Prostate gland (tissue), 2 donors: ENCODE data around the gene ELFN1. TPM values are rescaled to one million over a fixed set of nuclear protein-coding genes. Genes with fewer than 3 reads are reported as not detected.

Experiments used
- DNase-seq: peaks from one replicate; pipeline ENCODE4 v3.0.0-alpha.2; 2019; ENCODE audit warnings: low spot score
- H3K27ac ChIP-seq, 2 donors: fragments of 200-600 bp; sonication (generic); 2 replicates each; pipeline ENCODE4 v1.5.1; 2017 to 2019
- H3K27me3 ChIP-seq: fragments of 200-600 bp; sonication (generic); replicated peaks from 2 replicates; pipeline ENCODE4 v1.5.1; 2019; ENCODE audit not compliant: insufficient read depth
- H3K36me3 ChIP-seq, 2 donors: fragments of 200-600 bp; sonication (generic); 1 replicate in 1 of 2; 2 replicates in 1 of 2; pipeline versions ENCODE4 v1.5.1 to v1.8.1; 2017 to 2019
- H3K4me1 ChIP-seq: fragments of 200-600 bp; sonication (generic); replicated peaks from 2 replicates; pipeline ENCODE4 v1.5.1; 2019
- H3K4me3 ChIP-seq, 2 donors: fragments of 200-600 bp; sonication (generic); 2 replicates each; pipeline ENCODE4 v1.5.1; 2017 to 2019
- H3K9me3 ChIP-seq: fragments of 200-600 bp; sonication (generic); 2 replicates; pipeline ENCODE4 v1.5.1; 2017
- CTCF ChIP-seq, 4 experiments: fragments of 200-600 bp in 2 of 4; fragments of 450-650 bp in 2 of 4; sonication (generic) in 2 of 4; IDR thresholded peaks; 1 replicate in 3 of 4; 2 replicates in 1 of 4; pipeline ENCODE4 v1.5.1; 2016 to 2019; ENCODE audit warnings: antibody characterized with exemption in 4 of 4, mild to moderate bottlenecking in 2 of 4, moderate library complexity in 2 of 4
- POLR2A ChIP-seq: fragments of 450-650 bp; IDR thresholded peaks from one replicate; pipeline ENCODE4 v1.6.1; 2016; ENCODE audit warnings: antibody characterized with exemption, mild to moderate bottlenecking
- POLR2AphosphoS5 ChIP-seq: sonication (generic); formaldehyde crosslinking; IDR thresholded peaks from one replicate; pipeline ENCODE4 v1.6.1; 2017; ENCODE audit warnings: antibody characterized with exemption
- WGBS: methylation state at CpG from one replicate; pipeline ENCODE4 v1.1.5; 2018; 5-methylcytosine and 5-hydroxymethylcytosine counted together
- intact Hi-C: fragments of 100-400 bp; cut with DNase I; formaldehyde crosslinking; loops from one replicate; pipeline ENCODE4 v1.14.2; 2022
- total RNA-seq, 2 donors: library from RNA; depleted of rRNA; stranded (reverse); fragments of >200 nt; gene quantifications; one replicate each; pipeline ENCODE4 v1.1.0, GENCODE V29; 2016

ELFN1 gene
- total RNA-seq, 2 donors from 2014 or later: 2.0 to 3.0 TPM

GRCh38 chr7:1736484-1736817, 66.4 kb downstream of the ELFN1 start:
- H3K36me3 ChIP-seq: no peaks in the 10 kb centered on the region
- H3K4me1 ChIP-seq: no peaks in the 10 kb centered on the region
- H3K4me3 ChIP-seq: no peak overlapping the region
- no peak overlapping the region for H3K27ac ChIP-seq
- WGBS: 92% methylated on average over 9 of the region's 9 CpGs
- TF ChIP-seq CTCF (IDR thresholded peaks at IDR 0.05) (no peak), POLR2A (no peak), POLR2AphosphoS5 (no peak)
- intact Hi-C loops: no loop called here
- DNase-seq: no peak
- no peaks in the 10 kb centered on the region for H3K9me3 ChIP-seq
- no peaks in the 10 kb centered on the region for H3K27me3 ChIP-seq

GRCh38 chr7:1736830-1737229, 66.8 kb downstream of the ELFN1 start:
- no peak for DNase-seq
- Histone ChIP-seq H3K9me3 (no peaks in the 10 kb centered on the region), H3K4me3 (no peak overlapping the region), H3K36me3 (no peaks in the 10 kb centered on the region), H3K27ac (no peak overlapping the region), H3K27me3 (no peaks in the 10 kb centered on the region), H3K4me1 (no peaks in the 10 kb centered on the region)
- TF ChIP-seq CTCF (IDR thresholded peaks at IDR 0.05): no peak
- no peak for TF ChIP-seq POLR2A
- TF ChIP-seq POLR2AphosphoS5: no peak
- WGBS: 92% methylated on average over 8 of the region's 8 CpGs
- intact Hi-C loops: no loop called here

- Histone ChIP-seq H3K36me3 (no peaks in the 10 kb centered on the region), H3K27me3 (no peaks in the 10 kb centered on the region), H3K4me3 (no peak overlapping the region), H3K27ac (no peak overlapping the region), H3K4me1 (peaks cover 2% of the 10 kb centered on the region), H3K9me3 (no peaks in the 10 kb centered on the region)
- TF ChIP-seq POLR2A (no peak), POLR2AphosphoS5 (no peak)
- DNase-seq: no peak
- intact Hi-C loops: no loop called here
- 93% methylated on average over 10 of the region's 10 CpGs for WGBS
Measured at GRCh38 chr7:1737523-1737922, 67.4 kb downstream of the ELFN1 start.

GRCh38 chr7:1737956-1738355, 67.9 kb downstream of the ELFN1 start:
- Histone ChIP-seq H3K36me3 (no peaks in the 10 kb centered on the region), H3K27me3 (no peaks in the 10 kb centered on the region), H3K4me3 (no peak overlapping the region), H3K27ac (no peak overlapping the region), H3K4me1 (peaks cover 6% of the 10 kb centered on the region), H3K9me3 (no peaks in the 10 kb centered on the region)
- intact Hi-C loops: no loop called here
- no peak for DNase-seq
- 89% methylated on average over 18 of the region's 20 CpGs for WGBS
- no peak for TF ChIP-seq CTCF (IDR thresholded peaks at IDR 0.05)
- TF ChIP-seq POLR2AphosphoS5: no peak
- TF ChIP-seq POLR2A: no peak

- H3K27me3 ChIP-seq: no peaks in the 10 kb centered on the region
- intact Hi-C loops: no loop called here
- H3K4me1 ChIP-seq: peaks cover 10% of the 10 kb centered on the region
- H3K9me3 ChIP-seq: no peaks in the 10 kb centered on the region
- WGBS: 78% methylated on average over 11 of the region's 11 CpGs
- no peak for DNase-seq
- no peak for TF ChIP-seq POLR2AphosphoS5
- TF ChIP-seq POLR2A: no peak
- TF ChIP-seq CTCF (IDR thresholded peaks at IDR 0.05): no peak
- no peak overlapping the region for H3K4me3 ChIP-seq
- H3K36me3 ChIP-seq: no peaks in the 10 kb centered on the region
- H3K27ac ChIP-seq: no peak overlapping the region
Measured at GRCh38 chr7:1738511-1738910, 68.4 kb downstream of the ELFN1 start.
